Epithelial cell of proximal tubule (primary cell): ENCODE measurements around the gene RXRA. TPM values are rescaled to one million over a fixed set of nuclear protein-coding genes. Genes with fewer than 3 reads are reported as not detected.

Experiments used
- DNase-seq: peaks from one replicate; pipeline ENCODE4 v3.0.0-alpha.2; 2011; ENCODE audit warnings: low read depth
- H3K4me3 ChIP-seq: 2 replicates; pipeline ENCODE4 v1.5.1; 2011; ENCODE audit warnings: low read depth, mild to moderate bottlenecking, low read length
- CTCF ChIP-seq: conservative IDR thresholded peaks from 2 replicates; pipeline ENCODE4 v1.5.1; 2012; ENCODE audit warnings: low read depth, mild to moderate bottlenecking, low read length
- total RNA-seq: library from RNA; depleted of rRNA; stranded (reverse); fragments of >200 nt; gene quantifications from 2 replicates; pipeline ENCODE4 v1.2.3, GENCODE V29; 2015

The RXRA gene
- total RNA-seq, 1 donor from 2014 or later = 8.4 TPM

- no peak for DNase-seq
- no peak overlapping the region for H3K4me3 ChIP-seq
- TF ChIP-seq CTCF = no peak
Measured at GRCh38 chr9:134419000-134419683, 92.9 kb downstream of the RXRA start.

GRCh38 chr9:134419684-134420076, 93.4 kb downstream of the RXRA start:
- peak; percentile 39 for TF ChIP-seq CTCF
- H3K4me3 ChIP-seq = no peak overlapping the region
- no peak for DNase-seq

GRCh38 chr9:134420281-134420845, 94.1 kb downstream of the RXRA start:
- DNase-seq = no peak
- no peak overlapping the region for H3K4me3 ChIP-seq
- TF ChIP-seq CTCF = no peak

- TF ChIP-seq CTCF = no peak
- no peak overlapping the region for H3K4me3 ChIP-seq
- DNase-seq = no peak
Measured at GRCh38 chr9:134420974-134421432, 94.7 kb downstream of the RXRA start.

- no peak for DNase-seq
- no peak for TF ChIP-seq CTCF
Measured at GRCh38 chr9:134421888-134422287, 95.6 kb downstream of the RXRA start.

GRCh38 chr9:134422301-134423090, 96.2 kb downstream of the RXRA start:
- no peak for DNase-seq
- TF ChIP-seq CTCF = no peak
- H3K4me3 ChIP-seq = no peak overlapping the region

More at GRCh38 chr9:134421888-134422287, 95.6 kb downstream of the RXRA start:
- H3K4me3 ChIP-seq = no peak overlapping the region
